ENCODE data around the gene FAM240A.
A peak's percentile ranks its signal among the peaks of the same experiment; 100 is the strongest.

Gene FAM240A

DNA sequence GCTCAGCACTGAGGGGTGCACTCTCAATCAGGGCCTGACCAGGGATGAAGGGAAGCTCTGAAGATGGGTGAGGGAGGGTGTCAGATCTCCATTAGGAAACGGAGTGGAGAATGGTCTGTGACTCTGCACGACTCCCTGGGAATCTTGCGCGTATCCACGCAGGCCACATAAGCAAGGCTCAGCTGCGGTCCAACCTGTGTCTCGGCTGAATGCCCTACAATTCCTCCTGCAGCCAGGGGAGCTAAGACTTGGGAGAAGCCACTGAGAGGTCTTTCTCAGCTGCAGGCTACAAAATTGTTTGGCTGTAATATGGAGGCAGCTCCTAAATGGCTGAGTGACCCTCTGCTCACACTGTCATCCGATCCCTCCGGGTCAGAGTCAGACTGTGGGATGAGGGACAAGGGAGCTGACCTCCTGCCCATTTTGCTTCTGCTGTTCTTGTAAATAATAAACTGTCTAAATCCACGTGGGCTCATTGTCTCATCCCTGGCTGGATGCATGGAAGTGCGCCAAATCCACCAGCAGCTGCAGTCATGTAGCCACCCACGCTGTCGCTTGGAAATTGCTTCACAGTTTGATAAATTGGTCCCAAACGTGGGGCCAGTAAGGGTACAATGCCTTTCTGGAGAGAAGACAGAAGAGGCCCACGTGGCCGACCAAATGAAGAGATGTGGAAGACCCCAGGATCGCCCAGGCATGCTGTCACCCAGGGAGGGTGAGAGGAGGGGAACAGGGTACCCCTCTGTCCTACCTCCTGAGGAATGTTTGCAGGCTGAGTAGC is 50.6 kb downstream of the FAM240A start:
- no peak for DNase-seq (ENCODE audit: low read depth)
- H3K4me3 ChIP-seq (ENCODE audit: low read depth, low read length): no peak overlapping the region
- TF ChIP-seq, protein P1, sequence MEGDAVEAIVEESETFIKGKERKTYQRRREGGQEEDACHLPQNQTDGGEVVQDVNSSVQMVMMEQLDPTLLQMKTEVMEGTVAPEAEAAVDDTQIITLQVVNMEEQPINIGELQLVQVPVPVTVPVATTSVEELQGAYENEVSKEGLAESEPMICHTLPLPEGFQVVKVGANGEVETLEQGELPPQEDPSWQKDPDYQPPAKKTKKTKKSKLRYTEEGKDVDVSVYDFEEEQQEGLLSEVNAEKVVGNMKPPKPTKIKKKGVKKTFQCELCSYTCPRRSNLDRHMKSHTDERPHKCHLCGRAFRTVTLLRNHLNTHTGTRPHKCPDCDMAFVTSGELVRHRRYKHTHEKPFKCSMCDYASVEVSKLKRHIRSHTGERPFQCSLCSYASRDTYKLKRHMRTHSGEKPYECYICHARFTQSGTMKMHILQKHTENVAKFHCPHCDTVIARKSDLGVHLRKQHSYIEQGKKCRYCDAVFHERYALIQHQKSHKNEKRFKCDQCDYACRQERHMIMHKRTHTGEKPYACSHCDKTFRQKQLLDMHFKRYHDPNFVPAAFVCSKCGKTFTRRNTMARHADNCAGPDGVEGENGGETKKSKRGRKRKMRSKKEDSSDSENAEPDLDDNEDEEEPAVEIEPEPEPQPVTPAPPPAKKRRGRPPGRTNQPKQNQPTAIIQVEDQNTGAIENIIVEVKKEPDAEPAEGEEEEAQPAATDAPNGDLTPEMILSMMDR (IDR thresholded peaks at IDR 0.05; ENCODE audit: control insufficient read depth, extremely low read depth, insufficient read depth): no peak

GRCh38 chr3:46663591-46664135 is 51.3 kb downstream of the FAM240A start:
- no peak overlapping the region for H3K4me3 ChIP-seq (ENCODE audit: low read depth, low read length)
- TF ChIP-seq, protein P1 (IDR thresholded peaks at IDR 0.05; ENCODE audit: control insufficient read depth, extremely low read depth, insufficient read depth): peak; percentile 41
- peak; percentile 30 for DNase-seq (ENCODE audit: low read depth)

- TF ChIP-seq, protein P1 (IDR thresholded peaks at IDR 0.05; ENCODE audit: control insufficient read depth, extremely low read depth, insufficient read depth): no peak
- no peak for DNase-seq (ENCODE audit: low read depth)
- H3K4me3 ChIP-seq (ENCODE audit: low read depth, low read length): no peak overlapping the region
Measured at GRCh38 chr3:46664188-46664970, 52.1 kb downstream of the FAM240A start.

GRCh38 chr3:46664971-46665762 is 52.8 kb downstream of the FAM240A start:
- TF ChIP-seq, protein P1 (IDR thresholded peaks at IDR 0.05; ENCODE audit: control insufficient read depth, extremely low read depth, insufficient read depth): no peak
- DNase-seq (ENCODE audit: low read depth): no peak
- no peak overlapping the region for H3K4me3 ChIP-seq (ENCODE audit: low read depth, low read length)

DNA sequence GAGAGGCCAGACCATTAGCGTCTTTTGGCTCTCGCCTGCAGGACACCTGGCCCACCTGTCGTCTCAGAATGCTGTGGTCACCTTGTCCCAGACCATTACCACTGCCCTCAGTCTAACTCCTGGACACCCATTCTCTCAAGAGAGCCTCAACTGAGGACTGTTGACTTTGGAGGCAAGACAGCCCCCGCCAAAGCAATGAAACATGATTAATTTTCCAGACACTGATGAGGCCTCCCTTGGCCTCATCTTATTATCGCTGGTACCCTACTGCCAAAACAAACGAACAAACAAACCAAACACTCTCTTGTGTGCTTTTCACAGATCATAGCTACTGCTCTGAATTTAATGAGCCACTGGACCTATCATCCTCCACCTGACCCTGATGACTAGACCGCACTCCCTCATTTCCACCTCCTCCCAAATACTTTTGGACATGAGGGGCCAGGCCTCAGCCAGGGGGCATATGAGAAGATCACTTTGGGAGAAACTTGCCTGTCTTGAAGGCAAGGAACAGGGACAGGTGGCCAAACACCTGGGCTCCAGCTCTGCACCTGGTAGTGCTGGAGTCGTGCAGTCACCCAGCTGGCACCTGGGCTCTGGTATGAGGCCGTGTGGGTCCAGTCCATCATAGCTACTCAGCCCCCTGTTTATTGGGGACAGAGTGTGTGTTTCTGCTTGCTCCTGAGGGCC is 53.6 kb downstream of the FAM240A start:
- no peak overlapping the region for H3K4me3 ChIP-seq (ENCODE audit: low read depth, low read length)
- peak; percentile 93 for DNase-seq (ENCODE audit: low read depth)
- TF ChIP-seq, protein P1 (IDR thresholded peaks at IDR 0.05; ENCODE audit: control insufficient read depth, extremely low read depth, insufficient read depth): no peak

DNA sequence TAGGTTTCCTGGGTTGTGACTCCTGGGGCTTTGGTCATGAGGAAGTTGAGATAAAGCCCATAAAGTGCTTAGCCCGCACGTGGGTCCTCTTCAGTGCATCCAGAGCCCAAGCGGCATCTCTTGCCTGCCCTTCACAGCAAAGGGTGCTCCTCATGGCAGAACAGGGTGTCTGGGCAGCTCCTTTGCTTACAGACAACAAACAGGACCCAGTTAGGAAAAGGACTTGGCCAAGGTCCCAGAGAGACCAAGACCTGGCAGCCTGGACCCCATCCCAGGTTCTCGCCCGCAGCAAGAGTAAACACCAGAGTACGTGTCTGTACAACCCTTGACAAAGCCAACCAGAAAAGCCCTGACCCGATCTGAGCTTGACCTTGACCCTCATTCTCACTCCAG is 54.1 kb downstream of the FAM240A start:
- DNase-seq (ENCODE audit: low read depth): peak; percentile 99
- TF ChIP-seq, protein P1 (IDR thresholded peaks at IDR 0.05; ENCODE audit: control insufficient read depth, extremely low read depth, insufficient read depth): no peak
- H3K4me3 ChIP-seq (ENCODE audit: low read depth, low read length): no peak overlapping the region
